ENCODE measurements around the gene PCDH15. TPM values are rescaled to one million over a fixed set of nuclear protein-coding genes. Genes with fewer than 3 reads are reported as not detected.

PCDH15 gene
- polyA plus RNA-seq, 1 of the 3 experiments (the other 2 are of a cell fraction): 0.03 TPM

GRCh38 chr10:53786236-53786900 is 1014.7 kb downstream of the PCDH15 start:
- H3K9me2 ChIP-seq: no peaks in the 10 kb centered on the region
- POLR2A ChIA-PET: no interaction called here
- TF ChIP-seq RFX5 (IDR thresholded peaks at IDR 0.05; ENCODE audit: low read length): no peak
- TF ChIP-seq, protein P1, sequence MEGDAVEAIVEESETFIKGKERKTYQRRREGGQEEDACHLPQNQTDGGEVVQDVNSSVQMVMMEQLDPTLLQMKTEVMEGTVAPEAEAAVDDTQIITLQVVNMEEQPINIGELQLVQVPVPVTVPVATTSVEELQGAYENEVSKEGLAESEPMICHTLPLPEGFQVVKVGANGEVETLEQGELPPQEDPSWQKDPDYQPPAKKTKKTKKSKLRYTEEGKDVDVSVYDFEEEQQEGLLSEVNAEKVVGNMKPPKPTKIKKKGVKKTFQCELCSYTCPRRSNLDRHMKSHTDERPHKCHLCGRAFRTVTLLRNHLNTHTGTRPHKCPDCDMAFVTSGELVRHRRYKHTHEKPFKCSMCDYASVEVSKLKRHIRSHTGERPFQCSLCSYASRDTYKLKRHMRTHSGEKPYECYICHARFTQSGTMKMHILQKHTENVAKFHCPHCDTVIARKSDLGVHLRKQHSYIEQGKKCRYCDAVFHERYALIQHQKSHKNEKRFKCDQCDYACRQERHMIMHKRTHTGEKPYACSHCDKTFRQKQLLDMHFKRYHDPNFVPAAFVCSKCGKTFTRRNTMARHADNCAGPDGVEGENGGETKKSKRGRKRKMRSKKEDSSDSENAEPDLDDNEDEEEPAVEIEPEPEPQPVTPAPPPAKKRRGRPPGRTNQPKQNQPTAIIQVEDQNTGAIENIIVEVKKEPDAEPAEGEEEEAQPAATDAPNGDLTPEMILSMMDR (IDR thresholded peaks at IDR 0.05): peak; percentile 59
- no peak overlapping the region for H3K4me3 ChIP-seq (ENCODE audit: low read depth in 2 of 2, low read length in 1 of 2)
- no peak for DNase-seq
- no peaks in the 10 kb centered on the region for H4K20me1 ChIP-seq (ENCODE audit: insufficient read depth)
- H3K4me1 ChIP-seq (ENCODE audit: control insufficient read depth in 1 of 2, insufficient read depth in 2 of 2, low read depth in 1 of 2, low read length in 1 of 2): no peaks in the 10 kb centered on the region
- no peak overlapping the region for H3K9ac ChIP-seq
- H3K27me3 ChIP-seq (ENCODE audit: insufficient read depth): no peaks in the 10 kb centered on the region
- H3F3A ChIP-seq (replicated peaks; ENCODE audit: insufficient read depth): no peaks in the 10 kb centered on the region
- no peaks in the 10 kb centered on the region for H3K9me3 ChIP-seq
- no peak overlapping the region for H3K27ac ChIP-seq (ENCODE audit: low read depth in 2 of 2, low read length in 1 of 2)
- 61% methylated on average over 8 of the region's 8 CpGs for WGBS (ENCODE audit: low lambda C conversion rate)
- CTCF ChIA-PET: interaction anchor here (0.8 to 1.7 kb wide), 2 partner anchors 9 to 12 kb away, joined by 3 to 5 read pairs; no protein-coding TSS in a partner anchor
- no peak overlapping the region for H2AFZ ChIP-seq (ENCODE audit: low read depth)
- H3K79me2 ChIP-seq (ENCODE audit: insufficient read depth): no peaks in the 10 kb centered on the region
- H3K36me3 ChIP-seq (replicated peaks in 1 of 2; ENCODE audit: control insufficient read depth in 1 of 2, insufficient read depth in 2 of 2, low read length in 1 of 2): no peaks in the 10 kb centered on the region
- no peak overlapping the region for H3K4me2 ChIP-seq

DNA sequence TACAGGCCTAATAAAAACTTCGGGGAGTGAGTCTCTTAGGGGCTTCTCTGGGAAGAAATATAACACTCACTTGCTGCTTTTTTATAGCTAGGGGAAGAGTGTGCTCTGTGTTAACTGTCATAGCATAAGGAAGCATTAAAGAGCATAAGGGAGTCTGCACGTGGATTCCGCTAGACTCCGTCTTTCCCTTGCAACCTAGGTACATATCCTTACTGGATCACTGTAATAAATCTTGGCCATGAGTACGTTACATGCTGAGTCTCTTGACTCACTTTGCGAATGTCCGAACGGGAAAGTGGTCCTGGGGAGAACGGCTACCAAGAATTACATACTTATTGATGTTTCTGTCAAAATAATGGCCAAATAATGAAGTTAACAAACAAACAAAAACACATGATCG is 1029.3 kb downstream of the PCDH15 start:
- H3K27me3 ChIP-seq (ENCODE audit: insufficient read depth): no peaks in the 10 kb centered on the region
- no peak overlapping the region for H2AFZ ChIP-seq (ENCODE audit: low read depth)
- no peaks in the 10 kb centered on the region for H3K79me2 ChIP-seq (ENCODE audit: insufficient read depth)
- POLR2A ChIA-PET: no interaction called here
- H3K4me1 ChIP-seq (ENCODE audit: control insufficient read depth in 1 of 2, insufficient read depth in 2 of 2, low read depth in 1 of 2, low read length in 1 of 2): no peaks in the 10 kb centered on the region; a peak in 1 of 4 replicates
- H3K9me3 ChIP-seq: no peaks in the 10 kb centered on the region
- H3K27ac ChIP-seq (ENCODE audit: low read depth in 2 of 2, low read length in 1 of 2): no peak overlapping the region
- H3K9me2 ChIP-seq: no peaks in the 10 kb centered on the region
- H3K4me3 ChIP-seq (ENCODE audit: low read depth in 2 of 2, low read length in 1 of 2): no peak overlapping the region
- CTCF ChIA-PET: no interaction called here
- H3F3A ChIP-seq (replicated peaks; ENCODE audit: insufficient read depth): no peaks in the 10 kb centered on the region
- TF ChIP-seq FOXM1 (IDR thresholded peaks at IDR 0.05; ENCODE audit: low read depth): no peak
- TF ChIP-seq FOXJ3 (CRISPR knock-in tag; IDR thresholded peaks at IDR 0.05): no peak
- DNase-seq: no peak
- WGBS (ENCODE audit: low lambda C conversion rate): 71% methylated on average over 10 of the region's 10 CpGs
- H3K4me2 ChIP-seq: no peak overlapping the region
- no peak overlapping the region for H3K9ac ChIP-seq
- no peaks in the 10 kb centered on the region for H4K20me1 ChIP-seq (ENCODE audit: insufficient read depth)
- H3K36me3 ChIP-seq (replicated peaks in 1 of 2; ENCODE audit: control insufficient read depth in 1 of 2, insufficient read depth in 2 of 2, low read length in 1 of 2): no peaks in the 10 kb centered on the region

DNA sequence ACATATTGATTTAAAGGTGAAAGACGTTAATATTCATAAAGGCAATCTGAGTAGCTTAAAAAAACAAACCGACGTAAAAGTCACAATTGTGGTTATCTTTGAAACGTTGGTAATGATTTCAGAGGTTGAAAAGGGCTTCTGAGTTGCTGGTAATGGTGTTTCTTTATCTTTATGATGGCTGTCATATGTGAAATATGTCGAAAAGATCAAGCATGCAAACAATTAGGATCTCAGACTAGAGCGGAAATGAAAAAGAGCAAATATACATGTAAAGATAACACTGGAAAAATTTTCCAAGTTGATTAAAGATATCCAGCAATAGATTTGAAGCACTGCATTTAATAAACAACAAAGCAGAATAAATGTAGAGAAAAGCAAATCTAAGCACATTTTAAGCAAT is 1030.1 kb downstream of the PCDH15 start:
- H3K79me2 ChIP-seq (ENCODE audit: insufficient read depth): no peaks in the 10 kb centered on the region
- WGBS (ENCODE audit: low lambda C conversion rate): 50% methylated on average over 6 of the region's 6 CpGs
- CTCF ChIA-PET: interaction anchor here (0.7 kb wide), 1 partner anchor 144 kb away, joined by 3 read pairs; no protein-coding TSS in a partner anchor

More for the DNA sequence above, 1030.1 kb downstream of the PCDH15 start:
- no peak for TF ChIP-seq JUND (IDR thresholded peaks at IDR 0.05)
- TF ChIP-seq GATA2 (CRISPR knock-in tag; IDR thresholded peaks at IDR 0.05): peak; percentile 11; the same call in 1 of the 2 replicates
- TF ChIP-seq, protein P2, sequence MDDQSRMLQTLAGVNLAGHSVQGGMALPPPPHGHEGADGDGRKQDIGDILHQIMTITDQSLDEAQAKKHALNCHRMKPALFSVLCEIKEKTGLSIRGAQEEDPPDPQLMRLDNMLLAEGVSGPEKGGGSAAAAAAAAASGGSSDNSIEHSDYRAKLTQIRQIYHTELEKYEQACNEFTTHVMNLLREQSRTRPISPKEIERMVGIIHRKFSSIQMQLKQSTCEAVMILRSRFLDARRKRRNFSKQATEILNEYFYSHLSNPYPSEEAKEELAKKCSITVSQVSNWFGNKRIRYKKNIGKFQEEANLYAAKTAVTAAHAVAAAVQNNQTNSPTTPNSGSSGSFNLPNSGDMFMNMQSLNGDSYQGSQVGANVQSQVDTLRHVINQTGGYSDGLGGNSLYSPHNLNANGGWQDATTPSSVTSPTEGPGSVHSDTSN (IDR thresholded peaks at IDR 0.05): no peak
- Histone ChIP-seq H3K27me3 (ENCODE audit: insufficient read depth) (no peaks in the 10 kb centered on the region), H3K4me2 (no peak overlapping the region), H3K9ac (no peak overlapping the region), H2AFZ (ENCODE audit: low read depth) (no peak overlapping the region), H3F3A (replicated peaks; ENCODE audit: insufficient read depth) (no peaks in the 10 kb centered on the region), H4K20me1 (ENCODE audit: insufficient read depth) (no peaks in the 10 kb centered on the region), H3K36me3 (replicated peaks in 1 of 2; ENCODE audit: control insufficient read depth in 1 of 2, insufficient read depth in 2 of 2, low read length in 1 of 2) (no peaks in the 10 kb centered on the region), H3K27ac (ENCODE audit: low read depth in 2 of 2, low read length in 1 of 2) (no peak overlapping the region), H3K4me3 (ENCODE audit: low read depth in 2 of 2, low read length in 1 of 2) (no peak overlapping the region), H3K4me1 (ENCODE audit: control insufficient read depth in 1 of 2, insufficient read depth in 2 of 2, low read depth in 1 of 2, low read length in 1 of 2) (no peaks in the 10 kb centered on the region; a peak in 1 of 4 replicates), H3K9me3 (no peaks in the 10 kb centered on the region), H3K9me2 (no peaks in the 10 kb centered on the region)
- POLR2A ChIA-PET: no interaction called here
- DNase-seq: peak; percentile 9
